Gastroesophageal sphincter (tissue), 4 donors: Measurements from ENCODE around the gene COX19. TPM values are rescaled to one million over a fixed set of nuclear protein-coding genes. Genes with fewer than 3 reads are reported as not detected.

Experiments used
- ATAC-seq: fragments of 150-250 bp; one replicate; pipeline ENCODE4 v1.9.1; 2016; ENCODE audit warnings: mild to moderate bottlenecking, moderate library complexity
- H3K27ac ChIP-seq, 4 donors: fragments of 200-600 bp; sonication (generic) in 3 of 4; 1 replicate in 3 of 4; 2 replicates in 1 of 4; pipeline ENCODE4 v1.5.1; 2016 to 2019
- H3K27me3 ChIP-seq: fragments of 200-600 bp; sonication (generic); one replicate; pipeline ENCODE4 v1.5.1; 2019
- H3K36me3 ChIP-seq, 2 donors: fragments of 200-600 bp; sonication (generic); one replicate each; pipeline ENCODE4 v1.5.1; 2019; ENCODE audit warnings: control low read depth in 1 of 2
- H3K4me1 ChIP-seq, 3 donors: fragments of 200-600 bp; sonication (generic); 1 replicate in 2 of 3; 2 replicates in 1 of 3; pipeline ENCODE4 v1.5.1; 2016 to 2019; ENCODE audit warnings: control low read depth in 2 of 3
- H3K4me3 ChIP-seq, 2 donors: fragments of 200-600 bp; sonication (generic); one replicate each; pipeline ENCODE4 v1.5.1; 2019; ENCODE audit warnings: mild to moderate bottlenecking in 1 of 2, moderate library complexity in 1 of 2
- H3K9me3 ChIP-seq, 3 donors: fragments of 200-600 bp; sonication (generic); one replicate each; pipeline ENCODE4 v1.5.1; 2017 to 2019; ENCODE audit warnings: control low read depth in 2 of 3
- EP300 ChIP-seq: sonication (generic); formaldehyde crosslinking; IDR thresholded peaks from one replicate; pipeline ENCODE4 v1.6.1; 2017; ENCODE audit warnings: antibody characterized with exemption, mild to moderate bottlenecking
- POLR2A ChIP-seq, 2 donors: fragments of 450-650 bp; IDR thresholded peaks; one replicate each; pipeline ENCODE4 v1.6.1; 2017; ENCODE audit warnings: antibody characterized with exemption in 2 of 2, mild to moderate bottlenecking in 2 of 2, moderate library complexity in 1 of 2
- POLR2AphosphoS5 ChIP-seq: sonication (generic); formaldehyde crosslinking; IDR thresholded peaks from one replicate; pipeline ENCODE4 v1.6.1; 2017; ENCODE audit warnings: antibody characterized with exemption
- WGBS, 2 donors: methylation state at CpG; one replicate each; pipeline ENCODE4 v1.1.5; 2018; ENCODE audit warnings: low coverage in 1 of 2; 5-methylcytosine and 5-hydroxymethylcytosine counted together
- total RNA-seq, 4 donors: library from RNA; depleted of rRNA; stranded (reverse); fragments of >200 nt; gene quantifications; one replicate each; pipeline ENCODE4 v1.1.0, GENCODE V29; 2016
- TF ChIP-seq, protein P1 (sequence below), 4 experiments: fragments of 200-600 bp in 2 of 4; fragments of 450-650 bp in 2 of 4; sonication (generic) in 1 of 4; IDR thresholded peaks; one replicate each; pipeline ENCODE4 v1.5.1; 2017 to 2019; ENCODE audit warnings: antibody characterized with exemption in 4 of 4, mild to moderate bottlenecking in 2 of 4, moderate library complexity in 2 of 4

The COX19 gene
- total RNA-seq, 4 donors from 2014 or later: 6.0 to 16.7 (median 12.0) TPM

DNA sequence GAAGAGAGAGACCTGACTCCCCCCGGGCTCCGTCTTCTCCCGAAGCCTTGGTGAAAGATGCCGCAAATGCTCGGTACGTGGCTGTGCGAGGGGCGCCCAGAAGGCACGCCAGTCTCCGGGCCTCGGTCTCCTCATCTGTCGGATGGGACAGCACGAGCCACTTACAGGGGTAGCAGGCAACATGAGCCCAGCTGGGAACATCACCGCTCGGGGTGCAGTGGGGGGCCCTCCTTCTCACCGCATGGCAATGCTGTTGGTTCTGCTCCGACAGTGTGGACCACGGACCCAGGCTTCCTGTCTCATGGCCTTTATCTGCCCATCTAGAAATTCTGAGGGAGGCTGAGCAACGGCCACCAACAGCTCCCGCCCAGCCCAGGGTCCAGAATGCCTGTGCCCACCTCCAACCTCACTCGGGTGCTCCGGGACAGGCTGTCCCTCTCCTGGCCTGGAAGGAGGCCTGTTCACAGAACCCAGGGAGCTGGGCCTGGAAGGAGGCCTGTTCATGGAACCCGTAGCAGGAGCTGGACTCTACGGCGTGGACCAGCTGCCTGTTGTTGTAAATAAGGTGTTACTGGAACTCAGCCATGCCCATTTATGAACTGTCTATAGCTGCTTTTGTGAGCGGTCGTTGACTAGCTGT is 36.7 kb downstream of the COX19 start:
- Histone ChIP-seq H3K27me3 (no peaks in the 10 kb centered on the region), H3K4me1 (no peaks in the 10 kb centered on the region), H3K27ac (no peak overlapping the region), H3K9me3 (no peaks in the 10 kb centered on the region), H3K4me3 (no peak overlapping the region), H3K36me3 (peaks cover 0 to 10% of the 10 kb centered on the region in 2 donors)
- 90 to 100% methylated on average over 2 to 5 of the region's 27 CpGs for WGBS, 2 donors
- TF ChIP-seq POLR2A (IDR thresholded peaks at IDR 0.05) (no peak), POLR2AphosphoS5 (no peak), EP300 (no peak)
- TF ChIP-seq, protein P1, sequence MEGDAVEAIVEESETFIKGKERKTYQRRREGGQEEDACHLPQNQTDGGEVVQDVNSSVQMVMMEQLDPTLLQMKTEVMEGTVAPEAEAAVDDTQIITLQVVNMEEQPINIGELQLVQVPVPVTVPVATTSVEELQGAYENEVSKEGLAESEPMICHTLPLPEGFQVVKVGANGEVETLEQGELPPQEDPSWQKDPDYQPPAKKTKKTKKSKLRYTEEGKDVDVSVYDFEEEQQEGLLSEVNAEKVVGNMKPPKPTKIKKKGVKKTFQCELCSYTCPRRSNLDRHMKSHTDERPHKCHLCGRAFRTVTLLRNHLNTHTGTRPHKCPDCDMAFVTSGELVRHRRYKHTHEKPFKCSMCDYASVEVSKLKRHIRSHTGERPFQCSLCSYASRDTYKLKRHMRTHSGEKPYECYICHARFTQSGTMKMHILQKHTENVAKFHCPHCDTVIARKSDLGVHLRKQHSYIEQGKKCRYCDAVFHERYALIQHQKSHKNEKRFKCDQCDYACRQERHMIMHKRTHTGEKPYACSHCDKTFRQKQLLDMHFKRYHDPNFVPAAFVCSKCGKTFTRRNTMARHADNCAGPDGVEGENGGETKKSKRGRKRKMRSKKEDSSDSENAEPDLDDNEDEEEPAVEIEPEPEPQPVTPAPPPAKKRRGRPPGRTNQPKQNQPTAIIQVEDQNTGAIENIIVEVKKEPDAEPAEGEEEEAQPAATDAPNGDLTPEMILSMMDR (IDR thresholded peaks at IDR 0.05): no peak
- no peak for ATAC-seq

DNA sequence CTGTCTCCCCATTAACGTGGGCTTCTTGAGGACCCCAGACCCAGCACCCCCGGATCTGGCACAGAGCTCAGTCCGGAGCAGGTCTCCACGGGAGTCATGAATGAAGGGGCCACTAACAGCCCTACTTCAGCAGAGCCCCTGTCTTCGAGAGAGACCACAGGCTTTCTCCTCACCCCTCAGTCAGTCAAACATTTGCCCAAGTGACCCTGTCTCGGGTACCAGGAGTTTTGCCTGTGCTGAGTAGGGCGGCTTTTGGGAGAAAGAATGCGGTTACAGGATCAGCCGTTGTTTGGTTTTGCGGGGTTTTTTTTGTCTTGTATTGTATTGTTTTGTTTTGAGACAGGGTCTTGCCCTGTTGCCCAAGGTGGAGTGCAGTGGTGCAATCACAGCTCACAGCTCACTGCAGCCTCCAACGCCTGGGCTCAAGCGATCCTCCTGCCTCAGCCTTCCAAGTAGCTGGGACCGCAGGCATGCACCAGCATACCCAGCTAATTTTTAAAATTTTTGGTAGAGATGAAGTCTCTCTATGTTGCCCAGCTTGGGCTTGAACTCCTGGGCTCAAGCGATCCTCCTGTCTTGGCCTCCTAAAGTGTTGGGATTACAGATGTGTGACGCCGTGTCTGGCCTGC is 37.4 kb downstream of the COX19 start:
- ATAC-seq: no peak
- H3K27me3 ChIP-seq: no peaks in the 10 kb centered on the region
- TF ChIP-seq EP300 (no peak), POLR2A (IDR thresholded peaks at IDR 0.05) (no peak), POLR2AphosphoS5 (no peak)
- TF ChIP-seq, protein P1 (IDR thresholded peaks at IDR 0.05): no peak
- H3K4me3 ChIP-seq: no peak overlapping the region
- H3K4me1 ChIP-seq: no peaks in the 10 kb centered on the region
- 84 to 94% methylated on average over 7 to 9 of the region's 16 CpGs for WGBS, 2 donors
- H3K27ac ChIP-seq: no peak overlapping the region
- H3K9me3 ChIP-seq: no peaks in the 10 kb centered on the region
- H3K36me3 ChIP-seq: peaks cover 0 to 10% of the 10 kb centered on the region in 2 donors

DNA sequence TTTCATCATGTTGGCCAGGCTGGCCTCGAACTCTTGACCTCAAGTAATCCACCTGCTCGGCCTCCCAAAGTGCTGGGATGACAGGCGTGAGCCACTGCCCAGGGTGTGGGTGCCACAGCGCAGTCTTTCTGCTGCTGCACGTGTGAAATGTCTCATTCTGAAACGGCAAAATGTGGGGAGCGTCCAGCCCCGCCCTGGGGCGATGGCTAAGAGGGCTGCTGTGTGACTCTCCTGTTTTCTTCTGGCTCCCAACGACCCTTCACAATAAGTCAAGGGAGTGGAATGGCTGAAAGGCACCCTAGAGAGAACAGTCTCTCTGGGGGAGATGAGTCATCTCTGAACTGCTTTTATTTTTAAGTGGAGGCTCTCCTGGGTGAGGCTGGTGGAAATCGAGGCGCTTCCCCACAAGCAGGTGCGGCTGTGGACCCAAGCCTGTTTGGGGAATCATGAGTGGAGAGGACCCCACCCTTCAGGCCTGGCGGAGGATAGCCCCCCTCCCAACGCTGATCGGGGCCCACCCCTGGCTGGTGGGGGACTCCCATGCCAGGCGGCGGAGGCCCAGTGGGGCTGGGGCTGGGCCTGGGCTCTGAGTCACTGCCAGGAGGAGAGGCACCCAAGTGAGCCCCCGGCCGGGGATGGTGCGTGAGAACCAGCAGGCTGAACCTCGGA is 38.8 kb downstream of the COX19 start:
- Histone ChIP-seq H3K27ac (no peak overlapping the region), H3K27me3 (no peaks in the 10 kb centered on the region), H3K4me1 (no peaks in the 10 kb centered on the region), H3K9me3 (no peaks in the 10 kb centered on the region), H3K36me3 (peaks cover 0 to 10% of the 10 kb centered on the region in 2 donors), H3K4me3 (no peak overlapping the region)
- no peak for ATAC-seq
- 77 to 82% methylated on average over 7 to 8 of the region's 22 CpGs for WGBS, 2 donors
- no peak for TF ChIP-seq POLR2A (IDR thresholded peaks at IDR 0.05)
- TF ChIP-seq, protein P1 (IDR thresholded peaks at IDR 0.05): no peak
- no peak for TF ChIP-seq POLR2AphosphoS5
- TF ChIP-seq EP300: no peak

DNA sequence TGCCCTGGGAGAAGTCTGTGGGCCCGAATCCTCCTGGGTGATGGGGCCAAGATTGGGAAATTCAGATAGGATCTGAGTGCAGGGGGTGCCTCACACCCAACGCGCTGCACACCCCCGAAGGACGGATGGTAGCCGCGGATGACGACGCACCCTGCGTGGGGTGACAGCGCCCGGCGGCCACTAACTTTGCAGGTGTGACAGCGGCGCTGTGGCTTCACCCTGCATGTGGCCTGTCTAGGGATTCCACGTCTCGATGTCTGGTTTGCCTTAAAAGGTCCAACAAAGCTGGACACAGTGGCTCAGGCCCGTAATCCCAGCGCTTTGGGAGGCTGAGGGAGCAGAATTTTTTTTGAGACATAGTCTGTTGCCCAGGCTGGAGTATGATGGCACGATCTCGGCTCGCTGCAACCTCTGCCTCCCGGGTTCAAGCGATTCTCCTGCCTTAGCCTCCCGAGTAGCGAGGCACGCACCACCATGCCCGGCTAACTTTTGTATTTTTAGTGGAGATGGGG is 39.4 kb downstream of the COX19 start:
- Histone ChIP-seq H3K36me3 (peaks cover 0 to 10% of the 10 kb centered on the region in 2 donors), H3K4me3 (no peak overlapping the region), H3K9me3 (no peaks in the 10 kb centered on the region), H3K27me3 (no peaks in the 10 kb centered on the region), H3K4me1 (no peaks in the 10 kb centered on the region), H3K27ac (no peak overlapping the region)
- no peak for ATAC-seq
- no peak for TF ChIP-seq POLR2AphosphoS5
- TF ChIP-seq, protein P1 (IDR thresholded peaks at IDR 0.05): no peak
- TF ChIP-seq EP300: no peak
- TF ChIP-seq POLR2A (IDR thresholded peaks at IDR 0.05): no peak
- WGBS, 2 donors: 93% methylated on average over 20 of the region's 28 CpGs; no CpG with 5 or more reads in 1 of the 2 donors
